K562 (cell line): ENCODE measurements around the gene MRPL54. TPM values are rescaled to one million over a fixed set of nuclear protein-coding genes. Genes with fewer than 3 reads are reported as not detected.

Source experiments
- ATAC-seq: fragments of 200-7000 bp; cut with Tn5 transposase; 3 replicates; pipeline ENCODE4 v1.9.1; 2020; ENCODE audit warnings: moderate library complexity
- BruUV-seq: library from RNA; stranded (reverse); fragments of 400-500 nt; replicated peaks from 2 replicates; lab custom pipeline; 2021; lab: Mats Ljungman, UMichigan
- CTCF ChIA-PET: fragments of 300-600 bp; formaldehyde crosslinking; extraction: SDS; loops from one replicate; lab custom pipeline; 2021; ENCODE audit warnings: low intra/inter-chr PET ratio; lab: Yijun Ruan, JAX
- POLR2A ChIA-PET: fragments of 300-600, 350-650 bp; sonication (Branson Sonifier 250); formaldehyde crosslinking; extraction: SDS; loops from one replicate; lab custom pipeline; 2021; ENCODE audit warnings: antibody characterized with exemption, inconsistent platforms; lab: Yijun Ruan, JAX
- DNase-seq, 4 experiments: peaks; one replicate each; pipeline versions ENCODE4 v3.0.0 to v3.0.0-alpha.2; 2011 to 2018; ENCODE audit warnings: low spot score in 3 of 4, mixed read lengths in 3 of 4; ENCODE audit errors: extremely low read depth in 1 of 4
- FAIRE-seq: peaks from 2 replicates; lab custom pipeline; 2011; peaks lifted over from hg19 to GRCh38; lab: Jason Lieb, UNC
- H2AFZ ChIP-seq: 2 replicates; pipeline ENCODE4 v1.6.0; 2011; ENCODE audit warnings: low read depth, low read length, control low read depth, inconsistent platforms
- H3K27ac ChIP-seq: fragments of 200-600 bp; 3 replicates; pipeline ENCODE4 v1.8.0; 2011; ENCODE audit warnings: low read depth, mild to moderate bottlenecking, control low read depth, inconsistent platforms, low read length, moderate library complexity, mixed read lengths; ENCODE audit errors: extremely low read depth
- H3K27me3 ChIP-seq, 2 experiments: fragments of 300-600 bp in 1 of 2; 2 replicates in 1 of 2; 3 replicates in 1 of 2; pipeline versions ENCODE4 v1.6.0 to v1.8.0; 2011; ENCODE audit warnings: inconsistent platforms in 2 of 2, low read length in 2 of 2, mild to moderate bottlenecking in 1 of 2, mixed read lengths in 1 of 2, moderate library complexity in 1 of 2; ENCODE audit not compliant: control insufficient read depth in 2 of 2, insufficient read depth in 2 of 2
- H3K36me3 ChIP-seq: fragments of 300-600 bp; 3 replicates; pipeline ENCODE4 v1.8.0; 2011; ENCODE audit warnings: mild to moderate bottlenecking, low read length, inconsistent platforms; ENCODE audit not compliant: control insufficient read depth, insufficient read depth
- H3K4me1 ChIP-seq, 2 experiments: fragments of 200-600 bp in 1 of 2; replicated peaks in 1 of 2; 2 replicates in 1 of 2; 3 replicates in 1 of 2; pipeline versions ENCODE4 v1.5.1 to v1.8.0; 2011; ENCODE audit warnings: inconsistent platforms in 2 of 2, low read length in 2 of 2, mild to moderate bottlenecking in 1 of 2, mixed read lengths in 1 of 2, moderate library complexity in 1 of 2; ENCODE audit not compliant: control insufficient read depth in 2 of 2, insufficient read depth in 2 of 2
- H3K4me2 ChIP-seq: 2 replicates; pipeline ENCODE4 v1.6.1; 2011; ENCODE audit warnings: low read length, control low read depth, inconsistent platforms, mixed read lengths; ENCODE audit not compliant: insufficient read depth
- H3K4me3 ChIP-seq: fragments of 200-600 bp; sonication (generic), shearing (Covaris generic); 2 replicates; pipeline ENCODE4 v1.5.1; 2016; ENCODE audit warnings: control low read depth, inconsistent platforms
- H3K79me2 ChIP-seq: fragments of 200-600 bp; 3 replicates; pipeline ENCODE4 v1.8.0; 2011; ENCODE audit warnings: low read length, inconsistent platforms; ENCODE audit not compliant: control insufficient read depth, insufficient read depth
- H3K9ac ChIP-seq, 2 experiments: 2 replicates each; pipeline versions ENCODE4 v1.6.0 to v1.6.1; 2011; ENCODE audit warnings: low read depth in 2 of 2, low read length in 2 of 2, control low read depth in 1 of 2, inconsistent platforms in 1 of 2, mild to moderate bottlenecking in 1 of 2, mixed read lengths in 1 of 2; ENCODE audit not compliant: insufficient read depth in 1 of 2
- H3K9me1 ChIP-seq: one replicate; pipeline ENCODE4 v1.6.0; 2011; ENCODE audit warnings: inconsistent platforms, mild to moderate bottlenecking, low read length, moderate library complexity; ENCODE audit not compliant: control insufficient read depth, insufficient read depth
- H3K9me3 ChIP-seq: replicated peaks from 2 replicates; pipeline ENCODE4 v1.5.1; 2011; ENCODE audit warnings: low read depth, low read length, inconsistent platforms; ENCODE audit not compliant: control insufficient read depth, insufficient read depth
- H4K20me1 ChIP-seq: replicated peaks from 2 replicates; pipeline ENCODE4 v1.6.1; 2011; ENCODE audit warnings: low read length, inconsistent platforms, mixed read lengths; ENCODE audit not compliant: control insufficient read depth, insufficient read depth
- ASH1L ChIP-seq: fragments of 450-650 bp; IDR thresholded peaks from 2 replicates; pipeline ENCODE4 v1.6.1; 2018; ENCODE audit warnings: borderline replicate concordance, mild to moderate bottlenecking, low read depth; ENCODE audit not compliant: partially characterized antibody
- KDM5B ChIP-seq: fragments of 200-600 bp; sonication (generic); IDR thresholded peaks from 2 replicates; pipeline ENCODE4 v1.6.1; 2012; ENCODE audit warnings: low read depth, mild to moderate bottlenecking, moderate library complexity, low read length, control low read depth, inconsistent platforms; ENCODE audit not compliant: insufficient replicate concordance
- MED1 ChIP-seq: sonication (generic); formaldehyde crosslinking; IDR thresholded peaks from 2 replicates; pipeline ENCODE4 v1.8.1; 2023; ENCODE audit warnings: missing genetic modification reagents, borderline replicate concordance
- RBM39 ChIP-seq: fragments of 200-400 bp; formaldehyde crosslinking; optimal IDR thresholded peaks from 2 replicates; pipeline ENCODE3; 2018; ENCODE audit warnings: low read depth, low read length
- ZNF184 ChIP-seq: sonication (generic); formaldehyde crosslinking; IDR thresholded peaks from 2 replicates; pipeline ENCODE4 v1.5.0; 2020; ENCODE audit warnings: missing genetic modification reagents
- ZNF41 ChIP-seq: fragments of 250-450 bp; sonication (Bioruptor Pico); conservative IDR thresholded peaks from 2 replicates; pipeline ENCODE4 v1.4.0; 2020; ENCODE audit warnings: mild to moderate bottlenecking
- WGBS: fragments of 100-300 bp; shearing (Covaris generic); methylation state at CpG from one replicate; pipeline ENCODE4 v1.1.6; 2016; ENCODE audit warnings: low coverage, mixed read lengths; ENCODE audit not compliant: insufficient coverage; ENCODE audit errors: missing lambda C conversion rate; 5-methylcytosine and 5-hydroxymethylcytosine counted together
- in situ Hi-C: fragments of 300-500 bp; cut with MboI; formaldehyde crosslinking; loops from 4 replicates; pipeline ENCODE4 v1.15.0; 2018; ENCODE audit warnings: inconsistent platforms, mixed read lengths
- intact Hi-C: fragments of 100-400 bp; cut with micrococcal nuclease; formaldehyde crosslinking; loops from 2 replicates; pipeline ENCODE4 v1.14.2; 2022
- polyA plus RNA-seq, 8 experiments: library from polyadenylated mRNA; depleted of rRNA in 4 of 8; stranded (reverse) in 5 of 8; unstranded in 3 of 8; fragments of >200 nt; fragmentation: Nextera tagmentation in 2 of 8; fragmentation: Illumina TruSeq in 1 of 8; extraction: Ambion mirVana in 2 of 8; extraction: Trizol in 1 of 8; gene quantifications; 2 replicates each; pipeline versions ENCODE4 v1.2.1 to v1.2.3, GENCODE V29; 2011 to 2014; ENCODE audit warnings: inconsistent platforms in 1 of 8, missing spikeins in 1 of 8
- total RNA-seq, 7 experiments: library from RNA; depleted of rRNA in 6 of 7; stranded (reverse); fragments of >200 nt in 6 of 7; fragmentation: Illumina TruSeq in 2 of 7; extraction: Trizol in 2 of 7; gene quantifications; 2 replicates each; pipeline versions ENCODE4 v1.2.1 to v1.2.3, GENCODE V29; 2011 to 2021; ENCODE audit warnings: low replicate concordance in 1 of 7
- TF ChIP-seq, protein P1 (sequence below), 3 experiments: fragments of 200-800 bp in 1 of 3; sonication (Bioruptor generic) in 1 of 3; sonication (generic) in 1 of 3; formaldehyde crosslinking in 1 of 3; IDR thresholded peaks; 2 replicates each; pipeline versions ENCODE4 v1.6.1 to v1.8.0; 2016 to 2022; ENCODE audit warnings: mild to moderate bottlenecking in 2 of 3, missing compliant biosample characterization in 2 of 3, missing genetic modification characterization in 2 of 3, missing genetic modification reagents in 1 of 3
- TF ChIP-seq, protein P2 (sequence below): sonication (generic); formaldehyde crosslinking; IDR thresholded peaks from 2 replicates; pipeline ENCODE4 v1.9.0; 2022; ENCODE audit warnings: mild to moderate bottlenecking, missing genetic modification reagents
- TF ChIP-seq, protein P3 (sequence below): fragments of 450-650 bp; IDR thresholded peaks from 2 replicates; pipeline ENCODE4 v1.6.1; 2018; ENCODE audit not compliant: partially characterized antibody

MRPL54 gene
- total and polyA plus RNA-seq, 9 of the 15 experiments (the other 6 are each of a cell fraction or from before 2014, with no cell fraction given) = 3.5 to 120 (median 56.9) TPM

DNA sequence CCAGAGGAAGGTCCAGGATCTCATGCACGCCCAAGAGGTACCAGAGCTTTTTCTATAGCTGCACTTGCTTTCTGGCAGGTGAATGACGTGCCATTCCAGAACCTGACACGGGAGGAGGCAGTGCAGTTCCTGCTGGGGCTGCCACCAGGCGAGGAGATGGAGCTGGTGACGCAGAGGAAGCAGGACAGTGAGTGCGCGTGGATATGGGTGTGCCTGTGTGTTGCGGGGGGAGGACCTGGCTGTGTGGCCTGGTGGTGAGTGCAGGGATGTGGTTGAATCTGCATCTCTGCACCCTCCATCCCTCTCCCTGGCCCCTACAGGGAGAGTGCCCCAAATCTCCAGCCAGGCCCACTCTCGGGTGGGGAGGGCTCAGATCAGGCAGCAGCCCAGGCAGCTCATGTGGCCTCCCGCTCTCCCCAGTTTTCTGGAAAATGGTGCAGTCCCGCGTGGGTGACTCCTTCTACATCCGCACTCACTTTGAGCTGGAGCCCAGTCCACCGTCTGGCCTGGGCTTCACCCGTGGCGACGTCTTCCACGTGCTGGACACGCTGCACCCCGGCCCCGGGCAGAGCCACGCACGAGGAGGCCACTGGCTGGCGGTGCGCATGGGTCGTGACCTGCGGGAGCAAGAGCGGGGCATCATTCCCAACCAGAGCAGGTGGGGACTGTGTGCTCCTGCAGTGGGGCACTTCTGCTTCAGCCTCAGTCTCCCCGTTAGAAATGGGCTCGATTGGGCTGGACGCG, 23.8 kb upstream of the MRPL54 start:
- no TSS peak for BruUV-seq
- intact Hi-C loops (no loop called here), in situ Hi-C loops (no loop called here)
- no peak overlapping the region for H3K4me2 ChIP-seq
- no peaks in the 10 kb centered on the region; the same call in 1 of the 2 replicates for H4K20me1 ChIP-seq
- H3K27me3 ChIP-seq = peaks cover 0 to 9% of the 10 kb centered on the region in 2 experiments; a peak in 2 of 5 replicates
- CTCF ChIA-PET = no interaction called here
- H3K36me3 ChIP-seq = no peaks in the 10 kb centered on the region
- H3K4me3 ChIP-seq = no peak overlapping the region
- FAIRE-seq (no peak), ATAC-seq (peak; percentile 57; the same call in 2 of the 3 replicates), DNase-seq (peak in 2 of 4 experiments; percentile 52 to 53)
- H3K4me1 ChIP-seq = peaks cover 4 to 26% of the 10 kb centered on the region in 2 experiments; a peak in 3 of 5 replicates
- H3K27ac ChIP-seq = no peak overlapping the region
- 54% methylated on average over 32 of the region's 32 CpGs for WGBS
- no peaks in the 10 kb centered on the region for H3K9me1 ChIP-seq
- H3K79me2 ChIP-seq = no peaks in the 10 kb centered on the region
- peak overlapping the region in 1 of 2 experiments; percentile 60; a peak in 2 of 4 replicates for H3K9ac ChIP-seq
- no peak overlapping the region for H2AFZ ChIP-seq
- H3K9me3 ChIP-seq = 0 out of 2 replicates have a peak, but pooled peaks cover 4% of the 10 kb centered on the region
- POLR2A ChIA-PET = interaction anchor here (0.7 to 1.5 kb wide), 3 partner anchors 11 to 130 kb away, joined by 3 to 5 read pairs (median 4); partner anchors contain the start of genes APBA3 and MRPL54
- TF ChIP-seq ZNF41 (CRISPR knock-in tag) = no peak
- TF ChIP-seq ZNF184 (CRISPR knock-in tag) = no peak
- TF ChIP-seq, protein P1, sequence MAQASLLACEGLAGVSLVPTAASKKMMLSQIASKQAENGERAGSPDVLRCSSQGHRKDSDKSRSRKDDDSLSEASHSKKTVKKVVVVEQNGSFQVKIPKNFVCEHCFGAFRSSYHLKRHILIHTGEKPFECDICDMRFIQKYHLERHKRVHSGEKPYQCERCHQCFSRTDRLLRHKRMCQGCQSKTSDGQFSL (CRISPR knock-in tag; IDR thresholded peaks at IDR 0.05) = no peak
- TF ChIP-seq, protein P1 (tag; IDR thresholded peaks at IDR 0.05) = no peak
- no peak for TF ChIP-seq ASH1L
- TF ChIP-seq, protein P2, sequence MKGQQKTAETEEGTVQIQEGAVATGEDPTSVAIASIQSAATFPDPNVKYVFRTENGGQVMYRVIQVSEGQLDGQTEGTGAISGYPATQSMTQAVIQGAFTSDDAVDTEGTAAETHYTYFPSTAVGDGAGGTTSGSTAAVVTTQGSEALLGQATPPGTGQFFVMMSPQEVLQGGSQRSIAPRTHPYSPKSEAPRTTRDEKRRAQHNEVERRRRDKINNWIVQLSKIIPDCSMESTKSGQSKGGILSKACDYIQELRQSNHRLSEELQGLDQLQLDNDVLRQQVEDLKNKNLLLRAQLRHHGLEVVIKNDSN (CRISPR knock-in tag) = no peak
- TF ChIP-seq, protein P3, sequence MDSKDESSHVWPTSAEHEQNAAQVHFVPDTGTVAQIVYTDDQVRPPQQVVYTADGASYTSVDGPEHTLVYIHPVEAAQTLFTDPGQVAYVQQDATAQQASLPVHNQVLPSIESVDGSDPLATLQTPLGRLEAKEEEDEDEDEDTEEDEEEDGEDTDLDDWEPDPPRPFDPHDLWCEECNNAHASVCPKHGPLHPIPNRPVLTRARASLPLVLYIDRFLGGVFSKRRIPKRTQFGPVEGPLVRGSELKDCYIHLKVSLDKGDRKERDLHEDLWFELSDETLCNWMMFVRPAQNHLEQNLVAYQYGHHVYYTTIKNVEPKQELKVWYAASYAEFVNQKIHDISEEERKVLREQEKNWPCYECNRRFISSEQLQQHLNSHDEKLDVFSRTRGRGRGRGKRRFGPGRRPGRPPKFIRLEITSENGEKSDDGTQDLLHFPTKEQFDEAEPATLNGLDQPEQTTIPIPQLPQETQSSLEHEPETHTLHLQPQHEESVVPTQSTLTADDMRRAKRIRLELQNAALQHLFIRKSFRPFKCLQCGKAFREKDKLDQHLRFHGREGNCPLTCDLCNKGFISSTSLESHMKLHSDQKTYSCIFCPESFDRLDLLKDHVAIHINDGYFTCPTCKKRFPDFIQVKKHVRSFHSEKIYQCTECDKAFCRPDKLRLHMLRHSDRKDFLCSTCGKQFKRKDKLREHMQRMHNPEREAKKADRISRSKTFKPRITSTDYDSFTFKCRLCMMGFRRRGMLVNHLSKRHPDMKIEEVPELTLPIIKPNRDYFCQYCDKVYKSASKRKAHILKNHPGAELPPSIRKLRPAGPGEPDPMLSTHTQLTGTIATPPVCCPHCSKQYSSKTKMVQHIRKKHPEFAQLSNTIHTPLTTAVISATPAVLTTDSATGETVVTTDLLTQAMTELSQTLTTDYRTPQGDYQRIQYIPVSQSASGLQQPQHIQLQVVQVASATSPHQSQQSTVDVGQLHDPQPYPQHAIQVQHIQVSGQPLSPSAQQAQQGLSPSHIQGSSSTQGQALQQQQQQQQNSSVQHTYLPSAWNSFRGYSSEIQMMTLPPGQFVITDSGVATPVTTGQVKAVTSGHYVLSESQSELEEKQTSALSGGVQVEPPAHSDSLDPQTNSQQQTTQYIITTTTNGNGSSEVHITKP = peak; percentile 89
- TF ChIP-seq RBM39 = no peak
- TF ChIP-seq KDM5B = no peak
- TF ChIP-seq MED1 (CRISPR knock-in tag) = no peak
